Ascending aorta (tissue), 2 donors: ENCODE measurements around the gene SH3PXD2A. TPM values are rescaled to one million over a fixed set of nuclear protein-coding genes. Genes with fewer than 3 reads are reported as not detected.

Experiments
- DNase-seq, 2 donors: peaks; one replicate each; pipeline ENCODE4 v3.0.0-alpha.2; 2019; ENCODE audit warnings: low spot score in 2 of 2
- H3K27ac ChIP-seq, 2 donors: fragments of 200-600 bp; sonication (generic); one replicate each; pipeline ENCODE4 v1.5.1; 2016 to 2017; ENCODE audit warnings: mild to moderate bottlenecking in 1 of 2
- H3K27me3 ChIP-seq: fragments of 200-600 bp; sonication (generic); one replicate; pipeline ENCODE4 v1.5.1; 2017
- H3K36me3 ChIP-seq, 2 donors: fragments of 200-600 bp; sonication (generic); one replicate each; pipeline ENCODE4 v1.5.1; 2016
- H3K4me1 ChIP-seq, 2 donors: fragments of 200-600 bp; sonication (generic); one replicate each; pipeline ENCODE4 v1.5.1; 2016 to 2017; ENCODE audit warnings: mild to moderate bottlenecking in 1 of 2
- H3K4me3 ChIP-seq, 2 donors: fragments of 200-600 bp; sonication (generic); one replicate each; pipeline ENCODE4 v1.5.1; 2016 to 2017; ENCODE audit warnings: mild to moderate bottlenecking in 1 of 2
- H3K9me3 ChIP-seq, 2 donors: fragments of 200-600 bp; sonication (generic); one replicate each; pipeline ENCODE4 v1.5.1; 2016
- CTCF ChIP-seq, 3 experiments: fragments of 200-600 bp in 2 of 3; fragments of 450-650 bp in 1 of 3; sonication (generic) in 2 of 3; IDR thresholded peaks; one replicate each; pipeline ENCODE4 v1.5.1; 2016 to 2019; ENCODE audit warnings: antibody characterized with exemption in 3 of 3, mild to moderate bottlenecking in 1 of 3, moderate library complexity in 1 of 3
- intact Hi-C: fragments of 100-400 bp; cut with DNase I; formaldehyde crosslinking; loops from one replicate; pipeline ENCODE4 v1.15.1; 2023
- total RNA-seq: library from RNA; depleted of rRNA; stranded (reverse); fragments of >200 nt; gene quantifications from one replicate; pipeline ENCODE4 v1.1.0, GENCODE V29; 2016

Gene SH3PXD2A
- total RNA-seq, 1 donor from 2014 or later: 50.0 TPM

GRCh38 chr10:103748020-103748419 is 107.4 kb downstream of the SH3PXD2A start:
- no peak for TF ChIP-seq CTCF (IDR thresholded peaks at IDR 0.05)
- no peaks in the 10 kb centered on the region for H3K27me3 ChIP-seq
- no peaks in the 10 kb centered on the region for H3K9me3 ChIP-seq
- no peaks in the 10 kb centered on the region for H3K36me3 ChIP-seq
- intact Hi-C loops: no loop called here
- H3K27ac ChIP-seq: no peak overlapping the region
- no peak for DNase-seq
- H3K4me1 ChIP-seq: peaks cover 6 to 12% of the 10 kb centered on the region in 2 donors
- no peak overlapping the region for H3K4me3 ChIP-seq

GRCh38 chr10:103747193-103747865 is 108.0 kb downstream of the SH3PXD2A start:
- Histone ChIP-seq H3K27me3 (no peaks in the 10 kb centered on the region), H3K27ac (no peak overlapping the region), H3K4me3 (no peak overlapping the region), H3K4me1 (peaks cover 4 to 11% of the 10 kb centered on the region in 2 donors), H3K9me3 (no peaks in the 10 kb centered on the region), H3K36me3 (no peaks in the 10 kb centered on the region)
- intact Hi-C loops: no loop called here
- no peak for DNase-seq
- TF ChIP-seq CTCF (IDR thresholded peaks at IDR 0.05): no peak

- Histone ChIP-seq H3K36me3 (no peaks in the 10 kb centered on the region), H3K4me1 (peaks cover 0 to 4% of the 10 kb centered on the region in 2 donors), H3K27ac (no peak overlapping the region), H3K9me3 (no peaks in the 10 kb centered on the region), H3K27me3 (no peaks in the 10 kb centered on the region), H3K4me3 (no peak overlapping the region)
- intact Hi-C loops: no loop called here
- no peak for TF ChIP-seq CTCF (IDR thresholded peaks at IDR 0.05)
- no peak for DNase-seq
These were observed 108.8 kb downstream of the SH3PXD2A start for GRCh38 chr10:103746598-103746997.

GRCh38 chr10:103745341-103746247 is 109.8 kb downstream of the SH3PXD2A start:
- TF ChIP-seq CTCF (IDR thresholded peaks at IDR 0.05): no peak
- intact Hi-C loops: no loop called here
- no peak for DNase-seq

GRCh38 chr10:103742824-103743223 is 112.6 kb downstream of the SH3PXD2A start:
- Histone ChIP-seq H3K4me1 (peaks cover 0 to 13% of the 10 kb centered on the region in 2 donors), H3K9me3 (no peaks in the 10 kb centered on the region), H3K36me3 (no peaks in the 10 kb centered on the region), H3K4me3 (no peak overlapping the region), H3K27ac (no peak overlapping the region), H3K27me3 (no peaks in the 10 kb centered on the region)
- TF ChIP-seq CTCF (IDR thresholded peaks at IDR 0.05): no peak
- DNase-seq: no peak
- intact Hi-C loops: no loop called here

More at GRCh38 chr10:103745341-103746247, 109.8 kb downstream of the SH3PXD2A start:
- Histone ChIP-seq H3K9me3 (no peaks in the 10 kb centered on the region), H3K4me3 (no peak overlapping the region), H3K4me1 (no peaks in the 10 kb centered on the region), H3K27ac (no peak overlapping the region), H3K36me3 (no peaks in the 10 kb centered on the region), H3K27me3 (no peaks in the 10 kb centered on the region)
